ENCODE data around the gene BTBD2. TPM values are rescaled to one million over a fixed set of nuclear protein-coding genes. Genes with fewer than 3 reads are reported as not detected.

Gene BTBD2
- total RNA-seq, 2 donors from 2014 or later, result 48.7 to 56.2 TPM

DNA sequence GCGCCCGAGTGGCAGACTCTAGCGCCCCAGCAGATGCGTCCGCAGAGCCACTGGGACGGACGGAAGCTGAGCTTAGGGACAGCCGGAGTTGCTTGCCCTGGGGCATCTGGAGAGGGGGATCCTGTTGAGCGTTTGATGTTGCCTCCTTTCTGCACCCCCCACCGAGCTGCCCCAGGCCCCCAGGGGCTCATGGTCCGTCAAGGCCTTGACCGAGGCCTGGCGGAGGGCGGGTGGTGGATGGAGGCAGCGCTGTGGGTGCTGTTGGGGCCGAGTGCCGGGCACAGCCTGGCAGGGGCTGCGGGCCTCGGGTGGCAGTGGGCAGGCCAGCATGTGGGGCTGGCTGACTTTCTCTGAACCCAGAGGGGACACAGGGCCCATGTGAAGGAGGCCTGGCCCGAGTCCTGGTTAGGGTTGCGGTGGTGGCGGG lies 71.8 kb downstream of the BTBD2 start:
- H3K27ac Mint-ChIP-seq, result peak overlapping the region; percentile 11
- no peaks in the 10 kb centered on the region for H3K27me3 Mint-ChIP-seq (ENCODE audit: low read depth)
- ATAC-seq (replicated peaks in 1 of 2), result no peak

GRCh38 chr19:1942934-1943555 lies 72.5 kb downstream of the BTBD2 start:
- Mint-ChIP-seq H3K4me1 (ENCODE audit: low read depth) (peaks cover 31% of the 10 kb centered on the region), H3K9me3 (no peaks in the 10 kb centered on the region), H3K36me3 (ENCODE audit: insufficient read depth in 2 of 2) (peaks cover 0 to 2% of the 10 kb centered on the region in 2 donors), H3K4me3 (peak overlapping the region; percentile 88), H3K27ac (peak overlapping the region; percentile 11), H3K27me3 (ENCODE audit: low read depth) (no peaks in the 10 kb centered on the region)
- ATAC-seq (replicated peaks in 1 of 2) (no peak), DNase-seq (peak in 1 of 2 donors; percentile 12)

More for the DNA sequence above, 71.8 kb downstream of the BTBD2 start:
- no peak for DNase-seq
- Mint-ChIP-seq H3K4me1 (ENCODE audit: low read depth) (peaks cover 31% of the 10 kb centered on the region), H3K4me3 (peak overlapping the region; percentile 88), H3K36me3 (ENCODE audit: insufficient read depth in 2 of 2) (peaks cover 0 to 2% of the 10 kb centered on the region in 2 donors), H3K9me3 (no peaks in the 10 kb centered on the region)

DNA sequence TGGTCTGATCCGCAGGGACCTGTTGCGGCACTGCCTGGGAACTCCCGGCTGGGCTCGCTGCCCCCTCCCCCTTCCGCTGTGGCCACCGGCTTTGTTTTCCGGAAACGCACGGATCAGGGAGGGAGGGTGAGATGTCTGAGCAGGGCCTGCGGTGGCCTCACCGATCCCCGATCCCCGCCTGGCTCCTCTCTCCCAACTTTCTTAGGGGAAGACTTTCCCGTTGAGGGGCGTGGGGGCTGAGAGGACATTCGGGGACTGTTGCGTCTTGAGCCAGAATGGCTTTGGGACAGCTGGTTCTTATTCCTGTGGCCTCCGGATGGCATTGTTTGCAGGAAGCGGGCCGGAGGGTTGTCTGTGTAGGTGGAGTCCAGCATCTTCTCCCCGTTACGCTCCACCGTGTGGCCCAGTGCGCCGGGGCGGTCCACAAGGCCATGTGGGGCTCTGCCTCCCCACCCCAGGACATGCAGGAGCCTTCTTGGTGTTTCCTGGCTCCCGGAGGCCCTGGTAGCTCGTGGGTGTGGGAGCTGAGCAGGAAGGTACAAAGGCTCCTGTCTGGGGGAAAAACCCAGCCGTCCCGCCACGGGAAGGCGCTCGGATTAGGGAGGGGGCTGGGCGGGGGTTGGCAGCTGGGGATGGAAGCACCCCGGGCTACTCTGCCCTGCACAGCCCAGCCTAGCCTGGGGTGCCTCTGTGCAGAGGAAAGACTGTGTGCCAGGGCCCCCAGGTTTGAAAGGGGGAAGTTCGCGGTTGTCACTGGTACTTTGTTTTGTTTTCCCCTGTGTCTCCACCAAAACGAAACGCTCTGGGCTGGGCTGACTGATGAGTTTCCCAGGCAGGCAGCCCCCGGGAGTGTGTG lies 73.2 kb downstream of the BTBD2 start:
- DNase-seq (peak; percentile 80 to 81), ATAC-seq (replicated peaks in 1 of 2) (peak; percentile 54 to 65)
- Mint-ChIP-seq H3K27ac (peak overlapping the region; percentile 85), H3K36me3 (ENCODE audit: insufficient read depth in 2 of 2) (peaks cover 0 to 2% of the 10 kb centered on the region in 2 donors), H3K4me3 (peak overlapping the region; percentile 88), H3K9me3 (no peaks in the 10 kb centered on the region), H3K27me3 (ENCODE audit: low read depth) (no peaks in the 10 kb centered on the region), H3K4me1 (ENCODE audit: low read depth) (peaks cover 31% of the 10 kb centered on the region)

DNA sequence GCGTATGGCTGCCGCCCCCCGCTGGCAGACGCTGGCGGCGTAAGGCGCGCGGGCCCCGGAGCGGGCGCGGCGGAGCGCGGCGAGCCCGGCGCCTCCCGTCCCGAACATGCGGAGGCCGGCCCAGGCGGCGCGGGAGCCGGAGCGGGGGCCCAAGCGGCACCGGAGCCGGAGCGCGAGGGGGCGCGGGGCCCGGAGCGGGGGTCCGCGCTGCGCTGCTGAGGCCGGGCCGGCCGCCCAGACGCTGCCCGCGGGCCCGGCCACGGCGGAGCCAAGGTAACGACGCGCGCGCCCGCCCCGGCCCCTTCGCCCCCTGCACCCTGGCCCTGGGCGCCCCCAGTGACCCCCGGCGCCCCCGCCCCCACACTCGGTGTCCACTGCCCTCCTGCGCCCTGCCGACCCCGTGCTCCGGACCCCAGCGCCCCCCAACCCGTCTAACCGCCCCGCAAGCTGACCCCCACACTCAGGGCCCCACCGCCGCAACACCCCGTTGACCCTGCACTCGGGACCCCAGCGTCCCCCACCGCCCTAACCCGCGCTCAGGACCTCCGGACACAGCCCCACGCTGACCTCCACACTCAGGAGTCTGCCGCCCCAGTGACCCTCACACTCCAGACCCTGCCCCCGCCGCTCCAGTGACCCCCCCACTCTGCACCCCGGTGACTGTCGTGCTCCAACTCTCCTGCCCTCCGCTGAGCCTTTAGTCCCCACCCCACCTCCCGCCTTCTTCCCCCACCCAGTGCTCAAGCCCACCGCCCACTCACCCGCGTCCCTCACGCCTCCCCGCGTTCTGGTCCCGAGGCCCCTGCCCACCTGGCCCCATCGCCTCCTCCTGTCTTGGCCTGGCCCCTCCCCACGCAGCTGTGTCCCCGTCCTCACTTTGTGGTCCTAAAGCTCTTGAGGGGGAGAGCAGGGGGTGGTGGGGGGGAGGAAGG lies 74.1 kb downstream of the BTBD2 start, which contains the start of gene CSNK1G2:
Gene CSNK1G2, plus strand, starts transcription at position 27 of the 932 bp plus-strand sequence. CDS start 28,601 bp downstream, outside the sequence.
- peaks cover 31% of the 10 kb centered on the region for H3K4me1 Mint-ChIP-seq (ENCODE audit: low read depth)
- DNase-seq (peak in 1 of 2 donors; percentile 8), ATAC-seq (replicated peaks in 1 of 2) (peak; percentile 62 to 67)
- H3K27me3 Mint-ChIP-seq (ENCODE audit: low read depth), result no peaks in the 10 kb centered on the region
- H3K9me3 Mint-ChIP-seq, result no peaks in the 10 kb centered on the region
- peak within 1 kb of the TSS; percentile 88 for H3K4me3 Mint-ChIP-seq
- peaks cover 2% of the 10 kb centered on the region in 2 donors for H3K36me3 Mint-ChIP-seq (ENCODE audit: insufficient read depth in 2 of 2)
- peak within 1 kb of the TSS; percentile 85 for H3K27ac Mint-ChIP-seq

DNA sequence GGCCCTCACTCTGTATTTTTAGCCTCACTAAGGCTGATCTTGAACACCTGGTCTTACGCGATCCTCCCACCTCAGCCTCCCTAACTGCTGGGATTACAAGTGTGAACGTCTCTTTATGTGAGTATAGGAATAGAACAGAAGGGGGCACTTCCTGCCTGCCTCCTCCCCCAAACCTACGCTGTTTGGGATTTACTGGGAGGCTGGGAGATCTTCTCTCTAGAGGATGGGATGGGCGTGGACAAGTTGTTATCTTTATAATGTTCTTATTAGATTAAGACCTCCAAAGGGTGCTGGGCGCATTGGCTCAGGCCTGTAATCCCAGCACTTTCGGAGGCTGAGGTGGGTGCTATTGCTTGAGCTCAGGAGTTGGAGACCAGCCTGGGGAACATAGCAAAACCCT lies 77.4 kb downstream of the BTBD2 start:
- ATAC-seq (replicated peaks in 1 of 2), result no peak
- no peak overlapping the region for H3K27ac Mint-ChIP-seq
- H3K4me3 Mint-ChIP-seq, result no peak overlapping the region
- no peaks in the 10 kb centered on the region for H3K27me3 Mint-ChIP-seq (ENCODE audit: low read depth)
- H3K9me3 Mint-ChIP-seq, result peaks cover 3 to 5% of the 10 kb centered on the region in 2 donors
- DNase-seq, result no peak
- peaks cover 6 to 8% of the 10 kb centered on the region in 2 donors for H3K36me3 Mint-ChIP-seq (ENCODE audit: insufficient read depth in 2 of 2)
- H3K4me1 Mint-ChIP-seq (ENCODE audit: low read depth), result peaks cover 22% of the 10 kb centered on the region

DNA sequence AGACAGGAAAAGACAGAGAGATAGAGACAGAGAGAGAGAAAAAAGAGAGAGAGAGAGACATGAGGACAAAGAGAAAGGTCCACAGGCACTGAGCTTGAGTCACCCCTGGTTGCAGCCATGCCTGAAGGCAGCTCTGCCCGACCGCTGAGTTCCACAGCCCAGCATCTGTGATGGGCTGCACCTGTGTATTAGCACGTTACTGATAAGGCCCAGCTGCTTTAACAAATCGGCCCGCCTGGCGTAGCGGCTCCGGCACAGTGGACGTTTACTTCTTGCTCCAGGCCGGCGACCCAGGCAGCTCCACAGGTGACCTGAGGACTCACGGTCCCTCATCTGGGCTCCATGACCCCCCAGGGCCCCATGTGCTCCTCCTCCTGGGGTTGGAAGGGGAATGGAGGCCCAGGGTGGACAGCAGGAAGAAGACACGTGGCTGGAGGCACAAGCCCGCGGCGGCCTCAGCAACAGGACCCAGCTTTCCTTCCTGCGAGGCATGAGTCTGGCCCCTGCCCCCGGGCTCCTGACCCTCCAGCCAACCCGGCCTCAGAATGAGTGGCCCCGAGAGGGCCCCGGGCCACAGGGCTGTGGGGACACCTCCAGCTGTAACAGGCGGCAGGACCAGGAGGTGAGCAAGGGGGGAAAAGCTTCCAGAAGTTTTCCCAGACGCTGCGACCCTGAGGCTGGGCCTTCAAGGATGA lies 78.5 kb downstream of the BTBD2 start:
- Mint-ChIP-seq H3K27me3 (ENCODE audit: low read depth) (no peaks in the 10 kb centered on the region), H3K4me3 (no peak overlapping the region), H3K27ac (no peak overlapping the region), H3K4me1 (ENCODE audit: low read depth) (peaks cover 16% of the 10 kb centered on the region), H3K36me3 (ENCODE audit: insufficient read depth in 2 of 2) (peaks cover 8% of the 10 kb centered on the region in 2 donors), H3K9me3 (peaks cover 4 to 5% of the 10 kb centered on the region in 2 donors)
- DNase-seq (no peak), ATAC-seq (replicated peaks in 1 of 2) (no peak)

- DNase-seq (no peak), ATAC-seq (replicated peaks in 1 of 2) (no peak)
- Mint-ChIP-seq H3K27ac (no peak overlapping the region), H3K9me3 (peaks cover 6 to 7% of the 10 kb centered on the region in 2 donors), H3K36me3 (ENCODE audit: insufficient read depth in 2 of 2) (peaks cover 8% of the 10 kb centered on the region in 2 donors), H3K27me3 (ENCODE audit: low read depth) (no peaks in the 10 kb centered on the region), H3K4me3 (no peak overlapping the region), H3K4me1 (ENCODE audit: low read depth) (peaks cover 16% of the 10 kb centered on the region)
These were observed 79.1 kb downstream of the BTBD2 start for GRCh38 chr19:1936430-1936829.

DNA sequence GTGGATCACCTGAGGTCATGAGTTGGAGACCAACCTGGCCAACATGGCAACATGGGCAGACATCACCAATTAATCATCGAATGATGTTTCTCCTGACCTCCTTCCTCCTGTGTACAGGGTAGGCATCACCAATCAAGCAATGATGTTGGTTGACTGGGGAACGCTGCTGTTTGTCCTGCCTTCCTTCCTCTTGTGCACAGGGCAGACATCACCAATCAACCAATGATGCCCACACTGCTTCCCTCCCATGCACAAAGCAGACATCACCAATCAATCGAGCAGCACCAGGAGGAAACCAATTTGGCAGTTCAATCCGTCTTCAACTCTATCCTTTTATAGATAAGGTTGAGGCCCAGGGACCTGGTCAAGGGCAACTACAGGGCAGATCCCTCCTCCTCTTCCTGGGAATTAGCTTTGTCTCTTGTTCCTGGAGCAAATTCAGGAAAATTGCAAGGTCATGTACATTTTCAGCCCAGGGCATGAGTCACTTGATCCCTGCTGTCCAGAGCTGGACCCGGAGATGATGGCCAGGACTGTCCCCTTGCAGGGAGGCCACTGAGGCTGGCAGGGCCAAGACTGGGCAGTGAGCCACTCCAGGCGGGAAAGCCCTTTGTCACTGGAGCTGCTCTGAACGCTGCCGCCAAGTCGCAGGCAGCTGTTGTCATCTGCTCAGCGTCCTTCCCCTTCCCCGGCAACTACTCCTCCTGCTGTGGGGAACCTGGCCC lies 79.9 kb downstream of the BTBD2 start:
- H3K4me1 Mint-ChIP-seq (ENCODE audit: low read depth), result peaks cover 16% of the 10 kb centered on the region
- no peak overlapping the region for H3K4me3 Mint-ChIP-seq
- H3K27me3 Mint-ChIP-seq (ENCODE audit: low read depth), result no peaks in the 10 kb centered on the region
- ATAC-seq (replicated peaks in 1 of 2) (peak; percentile 31 to 54), DNase-seq (peak; percentile 19 to 27)
- peaks cover 6 to 7% of the 10 kb centered on the region in 2 donors for H3K9me3 Mint-ChIP-seq
- no peak overlapping the region for H3K27ac Mint-ChIP-seq
- H3K36me3 Mint-ChIP-seq (ENCODE audit: insufficient read depth in 2 of 2), result peaks cover 8% of the 10 kb centered on the region in 2 donors

Other genes with a start within 250 kb of the BTBD2 start
- gene ATP8B3, start 203.4 kb downstream of the BTBD2 start, total RNA-seq, result 10 to 100 TPM; 12.1 to 12.8 TPM
- gene REXO1, start 167.2 kb downstream of the BTBD2 start, total RNA-seq, result 10 to 100 TPM; 41.4 to 46.5 TPM
- gene KLF16, start 152.1 kb downstream of the BTBD2 start, total RNA-seq, result 10 to 100 TPM; 26.4 to 27.5 TPM
- gene ABHD17A, start 130.2 kb downstream of the BTBD2 start, total RNA-seq, result 10 to 100 TPM; 84.2 to 92.1 TPM
- gene ADAT3, start 110.3 kb downstream of the BTBD2 start, total RNA-seq, result 1 to 10 TPM; 4.2 to 4.5 TPM
- 10 to 100 TPM; 36.5 to 42.6 TPM for gene SCAMP4, start 110.3 kb downstream of the BTBD2 start, total RNA-seq
- gene CSNK1G2, start 74.5 kb downstream of the BTBD2 start, total RNA-seq, result 10 to 100 TPM; 63.7 to 66.5 TPM
- 100 to 1,000 TPM; 120 to 121 TPM for gene MKNK2, start 35.5 kb upstream of the BTBD2 start, total RNA-seq
- 100 to 1,000 TPM; 129 to 134 TPM for gene MOB3A, start 80.6 kb upstream of the BTBD2 start, total RNA-seq
- gene IZUMO4, start 81.2 kb upstream of the BTBD2 start, total RNA-seq, result 10 to 100 TPM; 28.5 to 36.9 TPM
- gene AP3D1, start 135.9 kb upstream of the BTBD2 start, total RNA-seq, result 100 to 1,000 TPM; 111 to 114 TPM
- gene DOT1L, start 148.2 kb upstream of the BTBD2 start, total RNA-seq, result 10 to 100 TPM; 50.4 to 55.4 TPM
- 10 to 100 TPM; 67.4 to 92.7 TPM for gene PLEKHJ1, start 220.6 kb upstream of the BTBD2 start, total RNA-seq
- 100 to 1,000 TPM; 146 to 147 TPM for gene SF3A2, start 221.1 kb upstream of the BTBD2 start, total RNA-seq
- gene AMH, start 233.6 kb upstream of the BTBD2 start, total RNA-seq, result 1 to 10 TPM; 4.6 to 10.0 TPM
- gene JSRP1, start 240.7 kb upstream of the BTBD2 start, total RNA-seq, result 1 to 10 TPM in 1 of 2 donors, under 1 TPM in 1; 0.72 to 1.6 TPM